Measurements from ENCODE around the gene CD300LD.

GRCh38 chr17:74591503-74591902 is 580 bp downstream of the CD300LD start:
- TF ChIP-seq CTCF (IDR thresholded peaks at IDR 0.05; ENCODE audit: insufficient read depth, low read length) = no peak
- no peak for TF ChIP-seq POLR2AphosphoS5 (IDR thresholded peaks at IDR 0.05; ENCODE audit: low read depth)
- TF ChIP-seq GABPA (IDR thresholded peaks at IDR 0.05; ENCODE audit: low read depth) = no peak
